K562 (cell line): ENCODE results near the gene SH3RF1. TPM values are rescaled to one million over a fixed set of nuclear protein-coding genes. Genes with fewer than 3 reads are reported as not detected.

Experiments
- ATAC-seq: fragments of 200-7000 bp; cut with Tn5 transposase; 3 replicates; pipeline ENCODE4 v1.9.1; 2020; ENCODE audit warnings: moderate library complexity
- BruUV-seq: library from RNA; stranded (reverse); fragments of 400-500 nt; replicated peaks from 2 replicates; lab custom pipeline; 2021; lab: Mats Ljungman, UMichigan
- CTCF ChIA-PET: fragments of 300-600 bp; formaldehyde crosslinking; extraction: SDS; loops from one replicate; lab custom pipeline; 2021; ENCODE audit warnings: low intra/inter-chr PET ratio; lab: Yijun Ruan, JAX
- POLR2A ChIA-PET: fragments of 300-600, 350-650 bp; sonication (Branson Sonifier 250); formaldehyde crosslinking; extraction: SDS; loops from one replicate; lab custom pipeline; 2021; ENCODE audit warnings: antibody characterized with exemption, inconsistent platforms; lab: Yijun Ruan, JAX
- DNase-seq, 4 experiments: peaks; one replicate each; pipeline versions ENCODE4 v3.0.0 to v3.0.0-alpha.2; 2011 to 2018; ENCODE audit warnings: low spot score in 3 of 4, mixed read lengths in 3 of 4; ENCODE audit errors: extremely low read depth in 1 of 4
- FAIRE-seq: peaks from 2 replicates; lab custom pipeline; 2011; peaks lifted over from hg19 to GRCh38; lab: Jason Lieb, UNC
- H2AFZ ChIP-seq: 2 replicates; pipeline ENCODE4 v1.6.0; 2011; ENCODE audit warnings: low read depth, low read length, control low read depth, inconsistent platforms
- H3K27ac ChIP-seq: fragments of 200-600 bp; 3 replicates; pipeline ENCODE4 v1.8.0; 2011; ENCODE audit warnings: low read depth, mild to moderate bottlenecking, control low read depth, inconsistent platforms, low read length, moderate library complexity, mixed read lengths; ENCODE audit errors: extremely low read depth
- H3K27me3 ChIP-seq, 2 experiments: fragments of 300-600 bp in 1 of 2; 2 replicates in 1 of 2; 3 replicates in 1 of 2; pipeline versions ENCODE4 v1.6.0 to v1.8.0; 2011; ENCODE audit warnings: inconsistent platforms in 2 of 2, low read length in 2 of 2, mild to moderate bottlenecking in 1 of 2, mixed read lengths in 1 of 2, moderate library complexity in 1 of 2; ENCODE audit not compliant: control insufficient read depth in 2 of 2, insufficient read depth in 2 of 2
- H3K36me3 ChIP-seq: fragments of 300-600 bp; 3 replicates; pipeline ENCODE4 v1.8.0; 2011; ENCODE audit warnings: mild to moderate bottlenecking, low read length, inconsistent platforms; ENCODE audit not compliant: control insufficient read depth, insufficient read depth
- H3K4me1 ChIP-seq, 2 experiments: fragments of 200-600 bp in 1 of 2; replicated peaks in 1 of 2; 2 replicates in 1 of 2; 3 replicates in 1 of 2; pipeline versions ENCODE4 v1.5.1 to v1.8.0; 2011; ENCODE audit warnings: inconsistent platforms in 2 of 2, low read length in 2 of 2, mild to moderate bottlenecking in 1 of 2, mixed read lengths in 1 of 2, moderate library complexity in 1 of 2; ENCODE audit not compliant: control insufficient read depth in 2 of 2, insufficient read depth in 2 of 2
- H3K4me2 ChIP-seq: 2 replicates; pipeline ENCODE4 v1.6.1; 2011; ENCODE audit warnings: low read length, control low read depth, inconsistent platforms, mixed read lengths; ENCODE audit not compliant: insufficient read depth
- H3K4me3 ChIP-seq: fragments of 200-600 bp; sonication (generic), shearing (Covaris generic); 2 replicates; pipeline ENCODE4 v1.5.1; 2016; ENCODE audit warnings: control low read depth, inconsistent platforms
- H3K79me2 ChIP-seq: fragments of 200-600 bp; 3 replicates; pipeline ENCODE4 v1.8.0; 2011; ENCODE audit warnings: low read length, inconsistent platforms; ENCODE audit not compliant: control insufficient read depth, insufficient read depth
- H3K9ac ChIP-seq, 2 experiments: 2 replicates each; pipeline versions ENCODE4 v1.6.0 to v1.6.1; 2011; ENCODE audit warnings: low read depth in 2 of 2, low read length in 2 of 2, control low read depth in 1 of 2, inconsistent platforms in 1 of 2, mild to moderate bottlenecking in 1 of 2, mixed read lengths in 1 of 2; ENCODE audit not compliant: insufficient read depth in 1 of 2
- H3K9me1 ChIP-seq: one replicate; pipeline ENCODE4 v1.6.0; 2011; ENCODE audit warnings: inconsistent platforms, mild to moderate bottlenecking, low read length, moderate library complexity; ENCODE audit not compliant: control insufficient read depth, insufficient read depth
- H3K9me3 ChIP-seq: replicated peaks from 2 replicates; pipeline ENCODE4 v1.5.1; 2011; ENCODE audit warnings: low read depth, low read length, inconsistent platforms; ENCODE audit not compliant: control insufficient read depth, insufficient read depth
- H4K20me1 ChIP-seq: replicated peaks from 2 replicates; pipeline ENCODE4 v1.6.1; 2011; ENCODE audit warnings: low read length, inconsistent platforms, mixed read lengths; ENCODE audit not compliant: control insufficient read depth, insufficient read depth
- ARID3A ChIP-seq: IDR thresholded peaks from 2 replicates; pipeline ENCODE4 v1.6.1; 2012; ENCODE audit warnings: low read depth, low read length, improper control_type of control experiment, borderline replicate concordance
- DNMT1 ChIP-seq: fragments of 450-650 bp; IDR thresholded peaks from 2 replicates; pipeline ENCODE4 v1.6.1; 2016; ENCODE audit warnings: antibody characterized with exemption, mild to moderate bottlenecking
- DPF2 ChIP-seq: fragments of 450-650 bp; IDR thresholded peaks from 2 replicates; pipeline ENCODE4 v1.6.1; 2016
- ETV6 ChIP-seq, 3 experiments: fragments of 150-350 bp in 1 of 3; sonication (generic) in 1 of 3; formaldehyde crosslinking in 1 of 3; IDR thresholded peaks; 2 replicates each; pipeline versions ENCODE4 v1.6.1 to v1.8.0; 2014 to 2022; ENCODE audit warnings: borderline replicate concordance in 2 of 3, low read depth in 2 of 3, antibody characterized with exemption in 1 of 3, low read length in 1 of 3, mild to moderate bottlenecking in 1 of 3, missing genetic modification reagents in 1 of 3
- GMEB1 ChIP-seq: fragments of 250-450 bp; sonication (Bioruptor Pico); IDR thresholded peaks from 2 replicates; pipeline ENCODE4 v1.4.0; 2020; ENCODE audit warnings: mild to moderate bottlenecking
- HDAC1 ChIP-seq, 2 experiments: fragments of 450-650 bp; IDR thresholded peaks; 2 replicates each; pipeline ENCODE4 v1.6.1; 2016 to 2017; ENCODE audit warnings: inconsistent platforms in 1 of 2, mild to moderate bottlenecking in 1 of 2, moderate library complexity in 1 of 2
- HNRNPLL ChIP-seq: fragments of 200-400 bp; formaldehyde crosslinking; IDR thresholded peaks from 2 replicates; pipeline ENCODE4 v1.6.1; 2017; ENCODE audit warnings: low read length, low read depth, mild to moderate bottlenecking; ENCODE audit not compliant: poor library complexity, severe bottlenecking
- NFIX ChIP-seq: fragments of 250-450 bp; sonication (Bioruptor Pico); IDR thresholded peaks from 2 replicates; pipeline ENCODE4 v1.4.0; 2020; ENCODE audit warnings: low read depth, mild to moderate bottlenecking, moderate library complexity
- NR3C1 ChIP-seq: sonication (generic); formaldehyde crosslinking; IDR thresholded peaks from 2 replicates; pipeline ENCODE4 v1.8.1; 2022; ENCODE audit warnings: missing genetic modification reagents
- OTX1 ChIP-seq: fragments of 450-650 bp; formaldehyde crosslinking; IDR thresholded peaks from 2 replicates; pipeline ENCODE4 v1.4.0; 2022; ENCODE audit warnings: mild to moderate bottlenecking
- POLR2AphosphoS5 ChIP-seq: IDR thresholded peaks from 2 replicates; pipeline ENCODE4 v1.6.1; 2011; ENCODE audit warnings: mild to moderate bottlenecking, low read depth, low read length, moderate library complexity; ENCODE audit not compliant: control insufficient read depth, insufficient read depth
- POLR2G ChIP-seq: fragments of 200-400 bp; formaldehyde crosslinking; IDR thresholded peaks from 2 replicates; pipeline ENCODE4 v1.6.1; 2017; ENCODE audit warnings: low read depth, mild to moderate bottlenecking, antibody characterized with exemption, low read length, moderate library complexity
- WHSC1 ChIP-seq: IDR thresholded peaks from one replicate; pipeline ENCODE4 v1.6.1; 2012; ENCODE audit warnings: low read length, control low read depth, inconsistent platforms
- ZNF445 ChIP-seq: fragments of 250-450 bp; sonication (Bioruptor Pico); IDR thresholded peaks from 2 replicates; pipeline ENCODE4 v1.4.0; 2020; ENCODE audit warnings: low read depth, mild to moderate bottlenecking, moderate library complexity
- ZNF589 ChIP-seq: fragments of 200-800 bp; sonication (Bioruptor generic); IDR thresholded peaks from 2 replicates; pipeline ENCODE4 v1.6.1; 2016; ENCODE audit warnings: low read depth, missing genetic modification characterization, missing compliant biosample characterization
- WGBS: fragments of 100-300 bp; shearing (Covaris generic); methylation state at CpG from one replicate; pipeline ENCODE4 v1.1.6; 2016; ENCODE audit warnings: low coverage, mixed read lengths; ENCODE audit not compliant: insufficient coverage; ENCODE audit errors: missing lambda C conversion rate; 5-methylcytosine and 5-hydroxymethylcytosine counted together
- in situ Hi-C: fragments of 300-500 bp; cut with MboI; formaldehyde crosslinking; loops from 4 replicates; pipeline ENCODE4 v1.15.0; 2018; ENCODE audit warnings: inconsistent platforms, mixed read lengths
- intact Hi-C: fragments of 100-400 bp; cut with micrococcal nuclease; formaldehyde crosslinking; loops from 2 replicates; pipeline ENCODE4 v1.14.2; 2022
- polyA plus RNA-seq, 8 experiments: library from polyadenylated mRNA; depleted of rRNA in 4 of 8; stranded (reverse) in 5 of 8; unstranded in 3 of 8; fragments of >200 nt; fragmentation: Nextera tagmentation in 2 of 8; fragmentation: Illumina TruSeq in 1 of 8; extraction: Ambion mirVana in 2 of 8; extraction: Trizol in 1 of 8; gene quantifications; 2 replicates each; pipeline versions ENCODE4 v1.2.1 to v1.2.3, GENCODE V29; 2011 to 2014; ENCODE audit warnings: inconsistent platforms in 1 of 8, missing spikeins in 1 of 8
- total RNA-seq, 7 experiments: library from RNA; depleted of rRNA in 6 of 7; stranded (reverse); fragments of >200 nt in 6 of 7; fragmentation: Illumina TruSeq in 2 of 7; extraction: Trizol in 2 of 7; gene quantifications; 2 replicates each; pipeline versions ENCODE4 v1.2.1 to v1.2.3, GENCODE V29; 2011 to 2021; ENCODE audit warnings: low replicate concordance in 1 of 7
- TF ChIP-seq, protein P1 (sequence below): fragments of 250-450 bp; sonication (Bioruptor Pico); IDR thresholded peaks from 2 replicates; pipeline ENCODE4 v1.8.0; 2021; ENCODE audit warnings: moderate library complexity, mild to moderate bottlenecking, inconsistent platforms

Gene SH3RF1
- total and polyA plus RNA-seq, 9 of the 15 experiments (the other 6 are each of a cell fraction or from before 2014, with no cell fraction given): 0.04 to 0.16 (median 0.11) TPM; not detected in 6

DNA sequence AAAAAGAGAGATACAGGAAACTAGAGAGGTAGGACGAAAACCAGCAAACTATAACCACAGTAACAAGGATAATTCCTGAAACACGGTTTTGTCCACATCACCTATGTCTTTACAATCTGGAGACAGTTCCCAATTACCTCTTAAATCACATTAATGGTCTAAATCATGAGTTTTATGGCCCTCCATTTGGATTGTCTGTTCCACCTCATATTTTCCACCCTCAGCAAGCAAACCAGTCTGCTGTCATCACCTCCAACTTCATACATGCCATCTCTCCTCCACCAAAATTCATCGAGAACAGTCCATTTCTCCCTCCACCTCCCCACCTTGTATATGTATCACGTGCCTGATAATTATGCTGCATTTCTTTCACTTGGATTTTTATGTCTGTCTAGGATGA, 107.3 kb downstream of the SH3RF1 start:
- TF ChIP-seq ETV6 (IDR thresholded peaks at IDR 0.05; ENCODE audit: borderline replicate concordance in 1 of 2, low read depth in 2 of 2, low read length in 1 of 2): no peak
- TF ChIP-seq ETV6 (CRISPR knock-in tag; IDR thresholded peaks at IDR 0.05; ENCODE audit: borderline replicate concordance): no peak
- no peak for TF ChIP-seq ARID3A
- TF ChIP-seq, protein P1, sequence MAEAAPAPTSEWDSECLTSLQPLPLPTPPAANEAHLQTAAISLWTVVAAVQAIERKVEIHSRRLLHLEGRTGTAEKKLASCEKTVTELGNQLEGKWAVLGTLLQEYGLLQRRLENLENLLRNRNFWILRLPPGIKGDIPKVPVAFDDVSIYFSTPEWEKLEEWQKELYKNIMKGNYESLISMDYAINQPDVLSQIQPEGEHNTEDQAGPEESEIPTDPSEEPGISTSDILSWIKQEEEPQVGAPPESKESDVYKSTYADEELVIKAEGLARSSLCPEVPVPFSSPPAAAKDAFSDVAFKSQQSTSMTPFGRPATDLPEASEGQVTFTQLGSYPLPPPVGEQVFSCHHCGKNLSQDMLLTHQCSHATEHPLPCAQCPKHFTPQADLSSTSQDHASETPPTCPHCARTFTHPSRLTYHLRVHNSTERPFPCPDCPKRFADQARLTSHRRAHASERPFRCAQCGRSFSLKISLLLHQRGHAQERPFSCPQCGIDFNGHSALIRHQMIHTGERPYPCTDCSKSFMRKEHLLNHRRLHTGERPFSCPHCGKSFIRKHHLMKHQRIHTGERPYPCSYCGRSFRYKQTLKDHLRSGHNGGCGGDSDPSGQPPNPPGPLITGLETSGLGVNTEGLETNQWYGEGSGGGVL: no peak
- no peak for TF ChIP-seq ZNF589 (CRISPR knock-in tag)
- no peak for TF ChIP-seq POLR2AphosphoS5
- TF ChIP-seq NR3C1 (CRISPR knock-in tag): no peak
- TF ChIP-seq WHSC1: no peak
- no peak for TF ChIP-seq ZNF445 (CRISPR knock-in tag)
- TF ChIP-seq HNRNPLL: no peak
- TF ChIP-seq POLR2G: no peak
- TF ChIP-seq NFIX: no peak
- no peak for TF ChIP-seq GMEB1
- TF ChIP-seq DPF2: no peak
- no peak for TF ChIP-seq OTX1 (CRISPR knock-in tag)
- no peak for TF ChIP-seq HDAC1 (IDR thresholded peaks at IDR 0.05)
- no peak for TF ChIP-seq DNMT1
- no peaks in the 10 kb centered on the region for H3K79me2 ChIP-seq
- intact Hi-C loops (no loop called here), in situ Hi-C loops (no loop called here)
- H3K27me3 ChIP-seq: no peaks in the 10 kb centered on the region
- WGBS: 0% methylated on average over 3 of the region's 4 CpGs
- H3K36me3 ChIP-seq: no peaks in the 10 kb centered on the region
- DNase-seq (no peak), ATAC-seq (no peak), FAIRE-seq (no peak)
- no peak overlapping the region for H2AFZ ChIP-seq
- H4K20me1 ChIP-seq: no peaks in the 10 kb centered on the region
- H3K4me2 ChIP-seq: no peak overlapping the region
- no TSS peak for BruUV-seq
- no peaks in the 10 kb centered on the region for H3K4me1 ChIP-seq
- H3K9ac ChIP-seq: no peak overlapping the region
- CTCF ChIA-PET: no interaction called here
- no peak overlapping the region for H3K27ac ChIP-seq
- no peak overlapping the region for H3K4me3 ChIP-seq
- no peaks in the 10 kb centered on the region for H3K9me1 ChIP-seq
- POLR2A ChIA-PET: no interaction called here
- H3K9me3 ChIP-seq: no peaks in the 10 kb centered on the region
